ENCODE measurements around the gene ECHS1. TPM values are rescaled to one million over a fixed set of nuclear protein-coding genes. Genes with fewer than 3 reads are reported as not detected.
A peak's percentile ranks its signal among the peaks of the same experiment; 100 is the strongest.

Gene ECHS1
- total RNA-seq, 2 donors from 2014 or later = 47.2 to 53.1 TPM

DNA sequence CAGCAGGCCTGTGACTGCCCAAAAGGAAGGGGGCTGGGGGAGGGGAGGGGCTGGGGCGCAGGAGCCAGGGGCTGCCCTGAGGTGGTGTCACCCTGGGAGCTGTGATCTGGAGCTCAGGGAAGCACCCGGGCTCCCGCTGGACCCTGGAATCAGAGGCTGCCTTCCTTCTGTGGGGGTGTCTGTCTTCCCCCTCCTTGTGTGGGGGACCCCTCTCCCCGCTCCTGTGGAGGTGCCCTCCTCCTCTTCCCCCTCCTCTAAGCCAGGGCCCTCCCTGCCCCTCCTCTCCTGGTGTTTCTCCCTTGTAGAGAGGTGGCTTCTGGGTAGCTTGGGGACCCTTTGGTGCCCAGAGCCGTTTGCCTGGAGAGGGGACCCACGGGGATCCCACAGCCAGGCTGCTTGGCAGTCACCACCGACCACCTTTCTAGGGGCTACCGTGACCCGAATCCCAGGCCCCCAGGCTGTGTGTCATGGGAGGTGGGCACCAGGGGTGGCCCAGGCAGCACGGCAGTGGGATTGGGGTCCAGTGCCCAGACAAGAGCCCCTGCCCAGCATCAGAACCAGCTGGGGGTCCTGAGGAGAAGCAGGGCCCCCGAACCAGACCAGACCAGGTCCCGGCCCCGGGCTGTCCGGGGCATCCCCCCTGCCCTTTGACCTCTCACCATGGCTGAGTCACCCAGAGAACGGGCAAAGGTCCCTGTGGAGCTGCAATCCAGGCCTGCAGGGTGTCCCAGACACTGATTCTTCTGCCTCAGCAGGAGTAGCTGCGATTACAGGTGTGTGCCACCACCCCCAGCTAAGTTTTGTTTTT, 25.2 kb downstream of the ECHS1 start:
- Mint-ChIP-seq H3K27ac (no peak overlapping the region), H3K9me3 (no peaks in the 10 kb centered on the region), H3K4me3 (no peak overlapping the region), H3K4me1 (ENCODE audit: low read depth) (peaks cover 6% of the 10 kb centered on the region), H3K27me3 (ENCODE audit: low read depth) (peaks cover 36% of the 10 kb centered on the region), H3K36me3 (ENCODE audit: insufficient read depth in 2 of 2) (no peaks in the 10 kb centered on the region)
- DNase-seq (no peak), ATAC-seq (replicated peaks in 1 of 2) (no peak)

DNA sequence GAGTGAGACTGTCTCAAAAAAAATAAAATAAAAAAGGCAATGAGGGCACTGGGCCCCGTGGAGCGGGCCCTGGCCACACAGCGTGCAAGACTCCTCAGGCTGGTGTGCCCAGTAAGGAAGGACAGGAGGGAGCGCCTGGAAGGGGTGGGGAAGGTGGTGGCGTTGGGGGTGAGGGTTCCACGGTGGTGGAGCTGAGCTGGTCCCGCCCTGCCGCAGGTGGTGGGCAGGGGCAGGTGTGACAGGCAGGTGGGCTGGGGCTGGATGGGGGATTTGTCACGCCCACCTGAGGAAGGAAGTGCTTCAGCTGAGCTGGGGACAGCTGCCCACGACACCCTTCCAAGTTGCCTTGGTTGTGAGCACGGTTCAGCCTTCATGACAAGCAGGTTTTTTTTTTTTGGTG, 26.7 kb downstream of the ECHS1 start:
- ATAC-seq (replicated peaks in 1 of 2) = no peak
- Mint-ChIP-seq H3K4me3 (no peak overlapping the region), H3K27me3 (ENCODE audit: low read depth) (peaks cover 41% of the 10 kb centered on the region), H3K27ac (no peak overlapping the region), H3K9me3 (no peaks in the 10 kb centered on the region), H3K36me3 (ENCODE audit: insufficient read depth in 2 of 2) (no peaks in the 10 kb centered on the region), H3K4me1 (ENCODE audit: low read depth) (peaks cover 6% of the 10 kb centered on the region)
- no peak for DNase-seq

DNA sequence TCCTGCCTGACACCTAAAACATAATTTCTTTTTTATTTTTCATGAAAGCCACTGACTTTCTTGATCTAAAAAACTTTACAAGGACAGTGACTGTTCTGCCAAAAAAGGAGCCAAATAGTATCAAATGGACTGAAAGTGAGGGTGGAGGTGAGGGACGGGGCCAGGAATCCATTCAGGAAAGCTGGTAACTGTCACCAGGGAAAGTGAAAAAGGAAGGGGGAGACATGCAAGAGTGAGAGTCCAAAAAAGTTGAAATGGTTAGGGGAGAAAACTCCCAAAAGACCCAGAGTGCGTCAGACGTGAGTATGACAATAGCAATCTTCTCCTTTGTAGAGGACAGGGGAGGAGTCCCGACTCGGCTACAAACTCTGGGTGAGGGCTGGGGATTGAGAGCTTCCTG, 28.9 kb downstream of the ECHS1 start:
- Mint-ChIP-seq H3K4me3 (no peak overlapping the region), H3K36me3 (ENCODE audit: insufficient read depth in 2 of 2) (no peaks in the 10 kb centered on the region), H3K27ac (no peak overlapping the region), H3K27me3 (ENCODE audit: low read depth) (peaks cover 38% of the 10 kb centered on the region), H3K4me1 (ENCODE audit: low read depth) (peaks cover 4% of the 10 kb centered on the region), H3K9me3 (no peaks in the 10 kb centered on the region)
- no peak for ATAC-seq (replicated peaks in 1 of 2)
- DNase-seq = no peak

GRCh38 chr10:133343558-133343957, 29.6 kb downstream of the ECHS1 start:
- Mint-ChIP-seq H3K36me3 (ENCODE audit: insufficient read depth in 2 of 2) (no peaks in the 10 kb centered on the region), H3K27me3 (ENCODE audit: low read depth) (peaks cover 33% of the 10 kb centered on the region), H3K9me3 (no peaks in the 10 kb centered on the region), H3K4me1 (ENCODE audit: low read depth) (no peaks in the 10 kb centered on the region), H3K4me3 (no peak overlapping the region), H3K27ac (no peak overlapping the region)
- no peak for ATAC-seq (replicated peaks in 1 of 2)
- no peak for DNase-seq

DNA sequence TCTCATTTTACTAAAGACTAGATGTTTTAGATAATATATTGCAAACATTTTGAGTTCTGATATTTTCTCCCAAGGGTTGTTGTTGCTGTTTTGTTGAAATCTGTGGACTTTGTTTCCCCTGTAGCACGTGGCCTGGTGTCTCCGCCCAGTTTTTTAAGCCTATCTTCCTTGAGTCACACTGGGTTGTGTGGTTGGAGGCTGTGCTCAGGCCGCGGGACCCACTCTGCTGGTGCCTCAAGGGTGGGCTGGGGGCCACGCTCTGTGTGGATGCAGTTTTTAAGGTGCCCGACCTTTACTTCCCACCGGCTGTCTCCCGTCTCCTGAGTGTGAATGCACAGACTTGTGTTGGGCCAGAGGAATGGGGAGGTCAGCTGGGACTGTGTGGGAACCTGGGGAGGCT, 30.2 kb downstream of the ECHS1 start:
- no peaks in the 10 kb centered on the region for H3K36me3 Mint-ChIP-seq (ENCODE audit: insufficient read depth in 2 of 2)
- no peaks in the 10 kb centered on the region for H3K9me3 Mint-ChIP-seq
- H3K4me3 Mint-ChIP-seq = no peak overlapping the region
- DNase-seq (no peak), ATAC-seq (replicated peaks in 1 of 2) (no peak)
- peaks cover 33% of the 10 kb centered on the region for H3K27me3 Mint-ChIP-seq (ENCODE audit: low read depth)
- no peaks in the 10 kb centered on the region for H3K4me1 Mint-ChIP-seq (ENCODE audit: low read depth)
- no peak overlapping the region for H3K27ac Mint-ChIP-seq

DNA sequence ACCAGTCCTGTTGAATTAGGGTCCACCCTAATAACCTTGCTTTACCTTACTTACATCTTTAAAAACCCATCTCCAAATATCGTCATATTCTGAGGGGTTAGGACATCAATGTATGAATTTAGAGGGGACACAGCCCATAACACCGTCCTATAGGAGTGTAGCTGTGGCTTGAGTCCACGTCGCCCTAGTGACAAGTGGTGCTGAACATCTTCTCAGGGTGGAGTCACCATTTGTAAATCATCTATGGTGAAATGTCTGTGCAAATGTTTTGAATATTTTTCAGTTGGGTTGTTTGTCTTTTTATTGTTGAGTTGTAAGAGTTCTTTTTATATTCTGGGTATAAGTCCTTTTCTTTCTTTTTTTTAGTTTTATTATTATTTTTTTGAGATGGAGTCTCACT, 31.2 kb downstream of the ECHS1 start:
- no peak overlapping the region for H3K4me3 Mint-ChIP-seq

DNA sequence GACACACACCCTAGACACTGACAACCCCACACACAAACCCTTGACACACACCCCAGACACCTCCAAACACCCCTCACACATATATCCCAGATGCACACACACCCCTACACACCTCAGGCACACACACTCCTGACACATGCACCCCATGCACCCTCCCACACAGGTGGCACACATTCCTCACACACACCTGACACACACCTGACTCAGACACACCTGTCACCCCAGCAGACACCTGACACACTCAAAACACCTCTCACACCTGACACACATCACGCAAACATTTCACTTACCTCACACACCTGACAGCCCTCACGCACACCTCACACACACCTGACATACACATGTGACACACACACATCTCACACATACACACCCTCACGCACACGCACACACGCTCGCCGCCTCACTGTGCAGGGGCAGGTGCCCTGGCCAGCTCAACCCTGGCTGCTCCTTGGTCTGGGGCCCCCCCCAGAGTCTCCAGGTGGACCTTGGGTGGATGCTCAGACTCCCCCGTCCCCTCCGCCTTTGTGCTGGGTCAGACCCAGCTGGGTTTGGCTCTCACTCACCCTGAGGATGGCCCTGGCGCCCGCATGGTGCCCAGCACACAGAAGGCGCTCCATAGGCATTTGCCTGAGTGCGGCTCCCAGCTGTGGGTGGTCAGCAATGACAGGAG, 33.3 kb downstream of the ECHS1 start:
- no peak for DNase-seq
- Mint-ChIP-seq H3K4me3 (no peak overlapping the region), H3K9me3 (no peaks in the 10 kb centered on the region), H3K27ac (no peak overlapping the region), H3K27me3 (ENCODE audit: low read depth) (peaks cover 20% of the 10 kb centered on the region), H3K4me1 (ENCODE audit: low read depth) (peaks cover 3% of the 10 kb centered on the region), H3K36me3 (ENCODE audit: insufficient read depth in 2 of 2) (no peaks in the 10 kb centered on the region)
- ATAC-seq (replicated peaks in 1 of 2) = no peak

More for the DNA sequence above, 31.2 kb downstream of the ECHS1 start:
- H3K27ac Mint-ChIP-seq = no peak overlapping the region
- ATAC-seq (replicated peaks in 1 of 2) = no peak
- no peak for DNase-seq
- H3K9me3 Mint-ChIP-seq = no peaks in the 10 kb centered on the region
- H3K4me1 Mint-ChIP-seq (ENCODE audit: low read depth) = no peaks in the 10 kb centered on the region
- no peaks in the 10 kb centered on the region for H3K36me3 Mint-ChIP-seq (ENCODE audit: insufficient read depth in 2 of 2)
- peaks cover 33% of the 10 kb centered on the region for H3K27me3 Mint-ChIP-seq (ENCODE audit: low read depth)

DNA sequence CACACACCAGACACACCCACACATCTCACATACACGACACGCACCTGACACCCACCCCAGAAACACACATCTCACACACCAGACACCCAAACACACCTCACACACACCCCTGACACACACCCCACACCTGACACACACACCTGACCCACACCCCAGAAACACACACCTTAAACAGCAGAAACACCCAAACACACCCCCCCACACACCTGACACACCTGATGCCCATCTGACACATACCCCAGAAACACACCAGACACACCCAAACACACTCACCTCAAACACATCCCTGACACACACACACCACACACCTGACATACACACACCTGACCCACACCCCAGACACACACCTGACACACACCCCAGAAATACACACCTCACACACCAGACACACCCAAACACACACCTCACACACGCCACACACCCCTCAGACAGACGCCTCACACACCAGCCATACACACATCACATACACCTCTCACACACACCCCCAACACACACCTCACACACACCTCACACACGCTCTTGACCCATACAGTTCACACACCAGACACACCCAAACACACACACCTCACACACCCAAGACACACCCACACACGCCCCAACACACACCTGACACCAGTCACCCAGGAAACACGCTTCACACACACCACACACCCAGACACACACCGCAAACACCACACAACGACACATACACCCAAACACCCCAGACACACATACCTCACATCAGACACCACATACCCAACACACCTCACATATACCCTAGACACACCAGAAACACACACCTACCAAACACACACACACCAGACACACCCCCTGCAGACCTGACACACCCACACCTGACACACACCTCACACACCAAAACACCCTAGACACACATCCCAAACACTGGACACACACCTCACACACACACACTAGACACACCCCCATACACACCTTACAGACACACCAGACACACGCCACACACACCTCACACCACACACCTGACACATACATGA, 34.8 kb downstream of the ECHS1 start:
- peaks cover 7% of the 10 kb centered on the region for H3K4me1 Mint-ChIP-seq (ENCODE audit: low read depth)
- no peaks in the 10 kb centered on the region for H3K36me3 Mint-ChIP-seq (ENCODE audit: insufficient read depth in 2 of 2)
- H3K4me3 Mint-ChIP-seq = no peak overlapping the region
- ATAC-seq (replicated peaks in 1 of 2) (no peak), DNase-seq (no peak)
- H3K27me3 Mint-ChIP-seq (ENCODE audit: low read depth) = peaks cover 22% of the 10 kb centered on the region
- H3K9me3 Mint-ChIP-seq = no peaks in the 10 kb centered on the region
- no peak overlapping the region for H3K27ac Mint-ChIP-seq

DNA sequence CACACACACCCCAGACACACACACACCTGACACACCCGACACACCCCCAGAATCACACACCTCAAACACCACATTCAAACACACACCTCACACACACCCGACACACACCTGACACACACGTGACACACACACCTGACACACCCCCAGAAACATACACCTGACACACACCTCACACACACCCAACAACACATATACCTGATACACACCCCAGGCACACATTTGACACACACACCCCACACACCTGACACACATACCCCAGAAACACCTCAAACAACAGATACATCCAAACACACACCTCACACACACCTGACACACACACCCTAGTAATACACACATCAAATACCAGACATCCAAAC, 35.8 kb downstream of the ECHS1 start:
- no peak overlapping the region for H3K4me3 Mint-ChIP-seq

DNA sequence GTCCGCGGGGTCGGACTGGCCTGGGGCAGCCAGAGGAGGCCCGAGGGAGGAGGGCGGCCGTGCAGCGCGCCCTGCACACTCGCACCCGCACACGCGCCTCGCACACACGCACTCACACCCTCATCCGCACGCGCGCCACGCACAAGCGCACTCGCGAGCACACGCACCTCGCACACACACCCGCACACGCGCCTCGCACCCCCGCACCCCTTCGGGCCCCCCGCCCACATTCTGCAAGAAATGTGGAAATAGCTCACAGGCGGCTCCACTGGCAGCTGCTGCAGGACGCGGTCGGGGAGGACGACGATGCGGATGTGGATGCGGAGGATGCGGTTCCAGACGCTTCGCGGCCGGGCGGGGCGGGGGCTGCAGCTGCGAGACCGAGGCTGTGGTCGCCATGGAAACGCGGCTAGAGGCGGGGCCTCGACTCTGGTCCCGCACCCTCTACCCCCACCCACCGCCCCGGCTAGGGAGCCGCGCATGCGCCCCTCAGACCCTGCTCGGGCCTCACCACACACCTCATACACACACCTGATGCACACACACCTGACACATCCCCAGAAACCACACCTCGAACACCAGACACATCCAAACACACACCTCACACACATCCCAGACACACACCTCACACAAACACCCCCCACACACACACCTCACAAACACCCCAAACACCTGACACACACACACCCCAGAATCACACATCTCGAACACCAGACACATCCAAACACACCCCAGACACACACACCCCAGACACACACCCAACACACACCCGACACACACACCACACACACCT, 36.4 kb downstream of the ECHS1 start, which contains the start of gene CALY:
Gene CALY, minus strand, starts transcription at position 320 of the 793 bp plus-strand sequence. CDS start 7,907 bp downstream, outside the sequence.
- H3K4me1 Mint-ChIP-seq (ENCODE audit: low read depth) = peaks cover 7% of the 10 kb centered on the region
- H3K9me3 Mint-ChIP-seq = no peaks in the 10 kb centered on the region
- H3K27me3 Mint-ChIP-seq (ENCODE audit: low read depth) = peaks cover 32% of the 10 kb centered on the region
- no peak within 1 kb of the TSS for H3K27ac Mint-ChIP-seq
- DNase-seq (peak; percentile 69 to 80), ATAC-seq (replicated peaks in 1 of 2) (peak; percentile 56 to 66)
- no peaks in the 10 kb centered on the region for H3K36me3 Mint-ChIP-seq (ENCODE audit: insufficient read depth in 2 of 2)
- H3K4me3 Mint-ChIP-seq = peak within 1 kb of the TSS; percentile 13 to 67

More for the DNA sequence above, 35.8 kb downstream of the ECHS1 start:
- H3K9me3 Mint-ChIP-seq = no peaks in the 10 kb centered on the region
- H3K27me3 Mint-ChIP-seq (ENCODE audit: low read depth) = peaks cover 27% of the 10 kb centered on the region
- no peak overlapping the region for H3K27ac Mint-ChIP-seq
- ATAC-seq (replicated peaks in 1 of 2) (no peak), DNase-seq (no peak)
- H3K4me1 Mint-ChIP-seq (ENCODE audit: low read depth) = peaks cover 7% of the 10 kb centered on the region
- no peaks in the 10 kb centered on the region for H3K36me3 Mint-ChIP-seq (ENCODE audit: insufficient read depth in 2 of 2)

GRCh38 chr10:133336118-133336576, 37.0 kb downstream of the ECHS1 start:
- Mint-ChIP-seq H3K9me3 (no peaks in the 10 kb centered on the region), H3K4me3 (no peak overlapping the region), H3K4me1 (ENCODE audit: low read depth) (peaks cover 7% of the 10 kb centered on the region), H3K36me3 (ENCODE audit: insufficient read depth in 2 of 2) (no peaks in the 10 kb centered on the region), H3K27me3 (ENCODE audit: low read depth) (peaks cover 35% of the 10 kb centered on the region), H3K27ac (no peak overlapping the region)
- peak in 1 of 2 donors; percentile 6 for ATAC-seq (replicated peaks in 1 of 2)
- DNase-seq = no peak
